Adrenal gland (tissue), 12 donors: ENCODE measurements around the gene PCGF1. TPM values are rescaled to one million over a fixed set of nuclear protein-coding genes. Genes with fewer than 3 reads are reported as not detected.

Experiments used
- DNase-seq, 7 donors: peaks; one replicate each; pipeline ENCODE4 v3.0.0-alpha.2; 2019 to 2020
- H3K27ac ChIP-seq, 5 donors: fragments of 200-600 bp; sonication (generic) in 4 of 5; 1 replicate in 3 of 5; 2 replicates in 2 of 5; pipeline versions ENCODE4 v1.5.1 to v1.8.0; 2016 to 2020; ENCODE audit warnings: mild to moderate bottlenecking in 1 of 5
- H3K27me3 ChIP-seq: fragments of 200-600 bp; 2 replicates; pipeline ENCODE4 v1.8.0; 2021
- H3K36me3 ChIP-seq, 2 donors: fragments of 200-600 bp; replicated peaks in 1 of 2; 1 replicate in 1 of 2; 2 replicates in 1 of 2; pipeline versions ENCODE4 v1.5.1 to v1.8.0; 2018 to 2022
- H3K4me1 ChIP-seq, 2 donors: fragments of 200-600 bp; replicated peaks in 1 of 2; 1 replicate in 1 of 2; 2 replicates in 1 of 2; pipeline versions ENCODE4 v1.5.1 to v1.8.0; 2018 to 2021
- H3K4me3 ChIP-seq, 4 donors: fragments of 200-600 bp; sonication (generic) in 3 of 4; one replicate each; pipeline ENCODE4 v1.5.1; 2016 to 2018
- H3K9me3 ChIP-seq, 3 donors: fragments of 200-600 bp; sonication (generic) in 1 of 3; replicated peaks in 1 of 3; 1 replicate in 2 of 3; 2 replicates in 1 of 3; pipeline versions ENCODE4 v1.5.1 to v1.8.0; 2016 to 2021
- POLR2A ChIP-seq, 2 donors: fragments of 450-650 bp; IDR thresholded peaks; one replicate each; pipeline ENCODE4 v1.6.1; 2017; ENCODE audit warnings: antibody characterized with exemption in 2 of 2, mild to moderate bottlenecking in 2 of 2, moderate library complexity in 1 of 2
- WGBS, 4 donors: extraction: QIAGEN DNeasy Blood & Tissue Kit in 2 of 4; methylation state at CpG; one replicate each; pipeline versions ENCODE4 v1.1.5 to v1.1.7; 2013 to 2017; 5-methylcytosine and 5-hydroxymethylcytosine counted together
- intact Hi-C, 2 donors: fragments of 100-400 bp; cut with DNase I; formaldehyde crosslinking; loops; one replicate each; pipeline versions ENCODE4 v1.14.1 to v1.15.0; 2022 to 2023
- polyA plus RNA-seq, 3 donors: library from polyadenylated mRNA; stranded (reverse); fragments of 200-250 nt in 2 of 3; fragments of 350-450 nt in 1 of 3; fragmentation: Illumina TruSeq in 1 of 3; extraction: RNeasy Lipid Tissue Mini Kit (QIAGEN cat#74804) in 1 of 3; gene quantifications; one replicate each; pipeline ENCODE4 v1.2.3, GENCODE V29; 2013 to 2014
- total RNA-seq, 9 donors: library from RNA; depleted of rRNA in 4 of 9; stranded (reverse); fragments of >200 nt in 4 of 9; fragments of 120-200 nt in 1 of 9; fragmentation: NEBNext Ultra II Directional in 1 of 9; extraction: Animal tissue kit (Norgen Biotek cat#: 25700) in 1 of 9; gene quantifications; one replicate each; pipeline versions ENCODE4 v1.1.0 to v1.2.4, GENCODE V29; 2013 to 2023
- TF ChIP-seq, protein P1 (sequence below), 6 experiments: fragments of 450-650 bp in 4 of 6; fragments of 200-600 bp in 2 of 6; sonication (generic) in 1 of 6; IDR thresholded peaks; 1 replicate in 5 of 6; 2 replicates in 1 of 6; pipeline versions ENCODE4 v1.5.1 to v1.8.0; 2016 to 2021; ENCODE audit warnings: antibody characterized with exemption in 6 of 6, mild to moderate bottlenecking in 2 of 6, moderate library complexity in 1 of 6
- donor health status: healthy with polysubstance abuse.
- donor health status: Bipolar disorder and iron deficiency.
- donor health status: DM: yes; HTN: yes; CAD: no.
- donor health status: DM: no; HTN: no; CAD: no.
- donor health status: DM: no; HTN: no; CAD: no.
- donor health status: DM: yes; HTN: yes; CAD: no.

The PCGF1 gene
- total and polyA plus RNA-seq, 12 donors = 15.4 to 38.9 (median 24.1) TPM

DNA sequence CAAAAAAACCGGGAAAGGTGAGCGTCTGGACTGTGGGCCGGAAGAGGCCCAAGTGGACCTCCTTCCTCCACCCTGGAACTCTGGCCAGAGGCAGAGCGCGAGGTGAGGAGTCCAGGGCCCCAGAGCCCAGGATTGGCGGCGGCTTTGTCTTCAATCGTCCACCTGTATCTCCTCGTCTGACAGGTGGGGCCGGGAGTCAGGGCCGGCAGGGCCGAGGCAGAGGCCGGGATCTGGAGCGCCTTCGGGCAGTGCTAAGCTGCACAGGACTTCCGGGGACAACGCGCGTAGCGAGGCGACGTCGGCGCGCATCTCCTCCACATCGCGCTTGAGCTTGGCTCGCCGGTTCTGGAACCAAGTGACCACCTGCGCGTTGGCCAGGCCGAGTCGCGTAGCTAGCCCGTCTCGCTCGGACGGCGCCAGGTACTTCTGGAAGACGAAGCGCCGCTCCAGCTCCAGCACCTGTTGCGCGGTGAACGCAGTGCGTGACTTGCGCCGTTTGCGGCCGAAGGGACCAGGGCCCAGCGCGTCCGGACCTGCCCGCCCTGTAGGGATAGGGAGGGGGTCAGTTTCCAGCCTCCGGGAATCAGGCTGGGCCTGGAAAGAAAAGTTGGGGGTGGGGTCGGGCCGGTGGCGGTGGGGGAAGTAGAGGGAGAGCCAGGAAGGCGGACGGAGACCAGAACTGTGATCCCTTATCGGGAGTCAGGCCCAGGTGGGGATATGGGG is 9.6 kb downstream of the PCGF1 start:
- Histone ChIP-seq H3K27ac (no peak overlapping the region), H3K36me3 (peaks cover 0 to 11% of the 10 kb centered on the region in 2 donors), H3K27me3 (peaks cover 39% of the 10 kb centered on the region), H3K4me3 (peak overlapping the region in 1 of 4 donors; percentile 39), H3K9me3 (no peaks in the 10 kb centered on the region), H3K4me1 (peaks cover 6 to 30% of the 10 kb centered on the region in 2 donors)
- DNase-seq = no peak
- TF ChIP-seq, protein P1, sequence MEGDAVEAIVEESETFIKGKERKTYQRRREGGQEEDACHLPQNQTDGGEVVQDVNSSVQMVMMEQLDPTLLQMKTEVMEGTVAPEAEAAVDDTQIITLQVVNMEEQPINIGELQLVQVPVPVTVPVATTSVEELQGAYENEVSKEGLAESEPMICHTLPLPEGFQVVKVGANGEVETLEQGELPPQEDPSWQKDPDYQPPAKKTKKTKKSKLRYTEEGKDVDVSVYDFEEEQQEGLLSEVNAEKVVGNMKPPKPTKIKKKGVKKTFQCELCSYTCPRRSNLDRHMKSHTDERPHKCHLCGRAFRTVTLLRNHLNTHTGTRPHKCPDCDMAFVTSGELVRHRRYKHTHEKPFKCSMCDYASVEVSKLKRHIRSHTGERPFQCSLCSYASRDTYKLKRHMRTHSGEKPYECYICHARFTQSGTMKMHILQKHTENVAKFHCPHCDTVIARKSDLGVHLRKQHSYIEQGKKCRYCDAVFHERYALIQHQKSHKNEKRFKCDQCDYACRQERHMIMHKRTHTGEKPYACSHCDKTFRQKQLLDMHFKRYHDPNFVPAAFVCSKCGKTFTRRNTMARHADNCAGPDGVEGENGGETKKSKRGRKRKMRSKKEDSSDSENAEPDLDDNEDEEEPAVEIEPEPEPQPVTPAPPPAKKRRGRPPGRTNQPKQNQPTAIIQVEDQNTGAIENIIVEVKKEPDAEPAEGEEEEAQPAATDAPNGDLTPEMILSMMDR (IDR thresholded peaks at IDR 0.05) = no peak
- TF ChIP-seq POLR2A (IDR thresholded peaks at IDR 0.05) = no peak
- intact Hi-C loops = no loop called here
- WGBS, 4 donors = 2 to 11% (median 3%) methylated on average over 14 to 61 of the region's 61 CpGs

DNA sequence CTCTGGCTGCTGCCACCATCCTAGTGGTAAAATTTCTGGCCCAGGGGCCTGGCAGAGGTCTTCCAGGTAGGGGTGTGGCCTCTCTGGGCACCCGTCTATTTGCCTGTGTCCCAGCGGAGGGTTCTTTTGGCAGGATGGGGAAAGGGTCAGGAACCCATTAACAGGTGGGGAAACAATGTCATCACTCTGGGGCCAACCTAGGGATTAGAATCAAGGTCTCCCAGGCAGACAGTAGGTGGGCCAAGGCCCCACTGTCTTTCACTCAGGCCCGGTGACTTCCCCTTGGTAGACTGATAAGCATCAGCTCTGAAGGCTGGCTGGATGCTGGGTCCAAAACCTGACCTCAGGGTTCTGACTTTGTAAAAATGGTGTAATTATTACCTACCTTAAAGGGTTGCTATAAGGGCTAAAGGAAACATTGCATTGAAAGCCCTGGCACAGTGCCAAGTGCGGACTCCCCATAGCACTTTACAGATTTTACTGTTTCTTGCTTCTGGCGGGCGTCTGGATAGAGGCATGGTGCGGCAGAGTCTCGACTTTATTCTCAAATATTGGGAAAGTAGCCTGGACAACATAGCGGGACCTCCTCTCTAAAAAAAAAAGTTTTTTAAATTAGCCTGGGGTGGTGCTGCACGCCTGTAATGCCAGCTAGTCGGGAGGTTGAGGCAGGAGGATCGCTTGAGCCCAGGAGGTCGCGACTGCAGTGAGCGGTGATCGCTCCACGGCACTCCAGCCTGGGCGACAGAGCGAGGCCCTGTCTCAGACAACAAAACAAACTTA is 10.3 kb downstream of the PCGF1 start:
- Histone ChIP-seq H3K4me1 (peaks cover 6 to 25% of the 10 kb centered on the region in 2 donors), H3K9me3 (no peaks in the 10 kb centered on the region), H3K27me3 (peaks cover 36% of the 10 kb centered on the region), H3K36me3 (peaks cover 0 to 19% of the 10 kb centered on the region in 2 donors), H3K4me3 (peak overlapping the region in 1 of 4 donors; percentile 39), H3K27ac (no peak overlapping the region)
- no peak for DNase-seq
- no peak for TF ChIP-seq POLR2A (IDR thresholded peaks at IDR 0.05)
- TF ChIP-seq, protein P1 (IDR thresholded peaks at IDR 0.05) = no peak
- intact Hi-C loops = no loop called here
- 47 to 50% (median 48%) methylated on average over 19 of the region's 19 CpGs for WGBS, 4 donors

DNA sequence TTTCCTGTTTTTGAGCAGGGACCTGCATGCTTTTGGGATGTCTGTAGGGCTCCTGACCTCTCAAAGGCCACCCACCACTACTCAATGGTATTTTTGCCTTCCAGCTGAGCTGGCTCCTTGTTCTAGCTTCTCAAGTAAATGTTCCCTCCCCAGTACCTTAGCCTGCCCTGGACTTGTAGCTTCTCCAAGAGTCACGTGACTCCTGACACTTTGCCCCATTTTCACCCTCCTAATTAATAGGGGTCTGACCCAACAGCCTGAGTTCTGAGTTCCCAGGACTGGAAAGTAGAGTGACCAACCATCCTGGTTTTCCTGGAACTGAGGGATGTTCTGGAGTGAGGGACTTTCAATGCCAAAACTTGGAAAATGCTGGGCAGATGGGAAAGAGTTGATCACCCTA is 12.1 kb downstream of the PCGF1 start:
- H3K36me3 ChIP-seq = peaks cover 0 to 36% of the 10 kb centered on the region in 2 donors
- no peaks in the 10 kb centered on the region for H3K9me3 ChIP-seq
- no peak for DNase-seq
- no peak overlapping the region for H3K27ac ChIP-seq
- TF ChIP-seq, protein P1 (IDR thresholded peaks at IDR 0.05) = no peak
- WGBS, 4 donors = 83 to 100% (median 90%) methylated on average over 1 of the region's 1 CpG
- no peak overlapping the region for H3K4me3 ChIP-seq
- peaks cover 6 to 25% of the 10 kb centered on the region in 2 donors for H3K4me1 ChIP-seq
- peaks cover 29% of the 10 kb centered on the region for H3K27me3 ChIP-seq
- intact Hi-C loops = no loop called here

DNA sequence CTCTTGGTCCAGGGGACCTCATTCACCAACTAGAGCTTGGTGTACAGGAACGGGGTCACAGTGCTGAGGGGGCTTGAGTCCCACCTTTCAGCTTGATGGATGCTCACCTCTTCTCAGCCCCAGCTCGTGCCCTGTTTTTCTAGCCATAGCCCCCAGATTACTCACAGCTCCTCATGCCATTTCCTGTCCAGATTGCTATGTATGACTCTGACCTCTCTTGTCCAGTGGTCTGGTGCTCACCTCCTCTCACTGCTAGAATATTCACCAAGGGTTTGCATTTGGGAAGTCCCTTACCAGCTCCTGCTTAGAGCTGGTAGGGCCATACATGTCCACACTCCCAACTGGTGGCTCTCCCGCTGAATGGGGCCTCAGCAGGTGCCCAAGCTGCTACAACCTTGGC is 13.9 kb downstream of the PCGF1 start:
- 86 to 100% (median 92%) methylated on average over 3 of the region's 3 CpGs for WGBS, 4 donors
- H3K36me3 ChIP-seq = peaks cover 0 to 44% of the 10 kb centered on the region in 2 donors
- TF ChIP-seq, protein P1 (IDR thresholded peaks at IDR 0.05) = no peak
- no peak for TF ChIP-seq POLR2A (IDR thresholded peaks at IDR 0.05)

More for the DNA sequence above, 13.9 kb downstream of the PCGF1 start:
- DNase-seq = no peak
- peaks cover 12% of the 10 kb centered on the region for H3K27me3 ChIP-seq
- H3K4me3 ChIP-seq = no peak overlapping the region
- H3K4me1 ChIP-seq = peaks cover 6 to 14% of the 10 kb centered on the region in 2 donors
- no peaks in the 10 kb centered on the region for H3K9me3 ChIP-seq
- no peak overlapping the region for H3K27ac ChIP-seq
- intact Hi-C loops = no loop called here
